B cell (primary cell): ENCODE data around the gene TLX2. TPM values are rescaled to one million over a fixed set of nuclear protein-coding genes. Genes with fewer than 3 reads are reported as not detected.

Experiments
- ATAC-seq: fragments of 200-7000 bp; cut with Tn5 transposase; one replicate; pipeline ENCODE4 v1.10.0; 2021; ENCODE audit warnings: low read depth, mild to moderate bottlenecking, moderate number of reproducible peaks, moderate library complexity
- CTCF ChIA-PET: fragments of 350-600 bp; sonication (Branson Sonifier 250); formaldehyde crosslinking; loops from one replicate; lab custom pipeline; 2021; ENCODE audit warnings: antibody characterized with exemption, inconsistent platforms; lab: Charles Lee
- POLR2A ChIA-PET: fragments of 350-600 bp; sonication (Branson Sonifier 250); formaldehyde crosslinking; loops from one replicate; lab custom pipeline; 2021; ENCODE audit warnings: antibody characterized with exemption; lab: Charles Lee
- DNase-seq: peaks from one replicate; pipeline ENCODE4 v3.0.0; 2013
- H2AFZ ChIP-seq: 2 replicates; pipeline ENCODE4 v1.6.1; 2012; ENCODE audit warnings: mild to moderate bottlenecking, low read depth, low read length; ENCODE audit not compliant: insufficient read depth, poor library complexity, severe bottlenecking
- H3K27ac ChIP-seq, 2 donors: 1 replicate in 1 of 2; 2 replicates in 1 of 2; pipeline ENCODE4 v1.5.1; 2012 to 2013; ENCODE audit warnings: low read length in 2 of 2, mild to moderate bottlenecking in 2 of 2, moderate library complexity in 1 of 2
- H3K27me3 ChIP-seq, 4 experiments: fragments of 200-600 bp in 1 of 4; sonication (generic) in 1 of 4; replicated peaks in 1 of 4; 1 replicate in 2 of 4; 2 replicates in 2 of 4; pipeline versions ENCODE4 v1.6.1 to v1.7.0; 2013 to 2016; ENCODE audit warnings: low read length in 3 of 4, mild to moderate bottlenecking in 2 of 4, mixed read lengths in 1 of 4, moderate library complexity in 1 of 4; ENCODE audit not compliant: insufficient read depth in 4 of 4, control insufficient read depth in 3 of 4; ENCODE audit errors: control extremely low read depth in 1 of 4
- H3K36me3 ChIP-seq, 2 experiments: replicated peaks in 1 of 2; 1 replicate in 1 of 2; 2 replicates in 1 of 2; pipeline versions ENCODE4 v1.6.1 to v1.7.1; 2013; ENCODE audit warnings: low read length in 1 of 2; ENCODE audit not compliant: insufficient read depth in 2 of 2, control insufficient read depth in 1 of 2; ENCODE audit errors: control extremely low read depth in 1 of 2, extremely low read depth in 1 of 2
- H3K4me1 ChIP-seq, 2 donors: fragments of 200-600 bp in 1 of 2; sonication (generic) in 1 of 2; 1 replicate in 1 of 2; 2 replicates in 1 of 2; pipeline versions ENCODE4 v1.5.1 to v1.6.1; 2013 to 2017; ENCODE audit warnings: low read length in 2 of 2; ENCODE audit not compliant: control insufficient read depth in 2 of 2, insufficient read depth in 2 of 2
- H3K4me2 ChIP-seq: replicated peaks from 2 replicates; pipeline ENCODE3; 2012; ENCODE audit warnings: mild to moderate bottlenecking, low read depth, low read length; ENCODE audit not compliant: poor library complexity, severe bottlenecking
- H3K4me3 ChIP-seq, 5 experiments: fragments of 200-600 bp in 1 of 5; sonication (generic) in 1 of 5; 1 replicate in 3 of 5; 2 replicates in 2 of 5; pipeline versions ENCODE4 v1.5.1 to v1.7.0; 2011 to 2016; ENCODE audit warnings: low read length in 4 of 5, mild to moderate bottlenecking in 4 of 5, low read depth in 2 of 5, control low read depth in 1 of 5, moderate library complexity in 1 of 5; ENCODE audit not compliant: insufficient read depth in 1 of 5; ENCODE audit errors: control extremely low read depth in 1 of 5, extremely low read depth in 1 of 5
- H3K79me2 ChIP-seq: fragments of 200-600 bp; sonication (generic); one replicate; pipeline ENCODE4 v1.6.0; 2016; ENCODE audit warnings: low read length; ENCODE audit not compliant: control insufficient read depth, insufficient read depth
- H3K9ac ChIP-seq: fragments of 200-600 bp; sonication (generic); 2 replicates; pipeline ENCODE4 v1.6.1; 2017; ENCODE audit warnings: mild to moderate bottlenecking, low read length, moderate library complexity
- H3K9me3 ChIP-seq, 3 donors: one replicate each; pipeline versions ENCODE4 v1.6.1 to v1.7.1; 2013; ENCODE audit warnings: low read length in 2 of 3; ENCODE audit not compliant: control insufficient read depth in 2 of 3, insufficient read depth in 1 of 3; ENCODE audit errors: control extremely low read depth in 1 of 3
- H4K20me1 ChIP-seq: 2 replicates; pipeline ENCODE4 v1.6.0; 2012; ENCODE audit warnings: mild to moderate bottlenecking, low read length; ENCODE audit not compliant: insufficient read depth, control insufficient read depth, poor library complexity, severe bottlenecking
- H3K27ac Mint-ChIP-seq: one replicate; pipeline ENCODE4 v1.8.0; 2021; ENCODE audit warnings: mixed read lengths
- H3K27me3 Mint-ChIP-seq: one replicate; pipeline ENCODE4 v1.8.0; 2021; ENCODE audit warnings: mixed read lengths
- H3K4me1 Mint-ChIP-seq: one replicate; pipeline ENCODE4 v1.8.0; 2021; ENCODE audit warnings: mixed read lengths
- H3K4me3 Mint-ChIP-seq: one replicate; pipeline ENCODE4 v1.8.0; 2021; ENCODE audit warnings: mixed read lengths
- H3K9me3 Mint-ChIP-seq: one replicate; pipeline ENCODE4 v1.8.0; 2022; ENCODE audit warnings: mixed read lengths; ENCODE audit not compliant: insufficient read depth
- EZH2 ChIP-seq: IDR thresholded peaks from 2 replicates; pipeline ENCODE4 v1.6.1; 2012; ENCODE audit warnings: borderline replicate concordance, low read depth, mild to moderate bottlenecking, moderate library complexity, low read length; ENCODE audit not compliant: insufficient read depth, poor library complexity, severe bottlenecking
- WGBS: methylation state at CpG from one replicate; pipeline ENCODE4 v1.1.5; 2013; ENCODE audit warnings: missing lambda C conversion rate; ENCODE audit not compliant: insufficient coverage; 5-methylcytosine and 5-hydroxymethylcytosine counted together
- intact Hi-C: fragments of 100-400 bp; cut with micrococcal nuclease; formaldehyde crosslinking; loops from one replicate; pipeline ENCODE4 v1.10.0; 2022
- polyA plus RNA-seq: library from polyadenylated mRNA; depleted of rRNA; stranded (reverse); fragments of >200 nt; gene quantifications from 2 replicates; pipeline ENCODE4 v1.2.3, GENCODE V29; 2012
- total RNA-seq, 2 donors: library from RNA; stranded (reverse); fragments of 120-200 nt in 1 of 2; gene quantifications; 1 replicate in 1 of 2; 2 replicates in 1 of 2; pipeline versions ENCODE4 v1.2.3 to v1.2.4, GENCODE V29; 2013 to 2022
- TF ChIP-seq, protein P1 (sequence below): fragments of 200-600 bp; IDR thresholded peaks from one replicate; pipeline ENCODE4 v1.8.0; 2022; ENCODE audit warnings: antibody characterized with exemption, mild to moderate bottlenecking

Gene TLX2
- total and polyA plus RNA-seq, 2 donors (not counting 1 experiment from before 2014, with no cell fraction given), result 0.06 TPM; not detected in 1

DNA sequence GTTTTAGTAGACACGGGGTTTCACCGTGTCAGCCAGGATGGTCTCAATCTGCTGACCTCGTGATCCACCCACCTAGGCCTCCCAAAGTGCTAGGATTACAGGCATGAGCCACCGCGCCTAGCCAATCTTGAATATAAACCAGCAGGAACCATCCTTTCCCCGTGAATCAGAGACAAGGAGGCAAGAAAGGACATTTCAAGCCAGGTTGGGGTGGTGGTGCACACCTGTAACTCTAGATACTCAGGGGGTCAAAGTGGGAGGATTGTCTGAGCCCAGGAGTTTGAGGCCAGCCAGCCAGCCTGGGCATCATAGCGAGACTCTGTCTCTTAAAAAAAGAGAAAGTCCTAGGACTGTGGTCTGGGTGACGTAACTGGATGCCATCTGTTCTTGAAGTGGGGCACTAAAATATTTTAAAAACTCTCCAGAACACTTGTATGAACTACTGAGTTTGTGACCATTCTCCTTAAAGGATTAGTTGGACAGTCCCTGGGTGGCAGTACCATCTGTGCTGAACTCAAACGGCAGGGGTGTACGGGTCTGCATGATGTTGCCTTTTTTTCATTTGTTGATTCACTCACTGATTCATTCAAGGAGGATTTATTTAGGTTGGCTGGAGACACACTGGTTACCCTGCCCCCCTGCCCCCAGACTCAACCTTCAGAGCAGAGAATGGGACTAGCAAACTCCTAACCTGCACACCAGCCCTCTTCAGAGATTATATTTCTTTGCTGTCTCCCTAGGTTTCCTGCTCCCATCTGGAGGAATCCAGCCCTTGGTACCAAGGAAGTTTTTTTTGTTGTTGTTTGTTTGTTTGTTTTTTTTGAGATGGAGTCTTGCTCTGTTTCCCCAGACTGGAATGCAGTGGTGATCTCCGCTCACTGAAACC lies 2.9 kb upstream of the TLX2 start:
- H2AFZ ChIP-seq, result no peak overlapping the region
- H3K27ac Mint-ChIP-seq, result no peak overlapping the region
- no peak overlapping the region for H3K4me2 ChIP-seq
- H3K27me3 ChIP-seq, result peaks cover 0 to 59% (median 34%) of the 10 kb centered on the region in 4 experiments
- H3K4me1 Mint-ChIP-seq, result peaks cover 41% of the 10 kb centered on the region
- no peaks in the 10 kb centered on the region for H3K36me3 ChIP-seq
- DNase-seq (no peak), ATAC-seq (no peak)
- H3K9me3 Mint-ChIP-seq, result no peaks in the 10 kb centered on the region
- CTCF ChIA-PET, result interaction anchor here (0.6 to 8.1 kb wide), 4 partner anchors 16 to 77 kb away, joined by 3 to 111 read pairs (median 5); partner anchors contain the start of genes CCDC142 and TTC31
- peaks cover 0 to 28% (median 0%) of the 10 kb centered on the region in 3 donors for H3K9me3 ChIP-seq
- H3K79me2 ChIP-seq, result peaks cover 8% of the 10 kb centered on the region
- H3K27me3 Mint-ChIP-seq, result peaks cover 37% of the 10 kb centered on the region
- peaks cover 2% of the 10 kb centered on the region for H4K20me1 ChIP-seq
- no peak overlapping the region for H3K4me3 Mint-ChIP-seq
- no peak overlapping the region for H3K4me3 ChIP-seq
- H3K27ac ChIP-seq, result no peak overlapping the region
- TF ChIP-seq, protein P1, sequence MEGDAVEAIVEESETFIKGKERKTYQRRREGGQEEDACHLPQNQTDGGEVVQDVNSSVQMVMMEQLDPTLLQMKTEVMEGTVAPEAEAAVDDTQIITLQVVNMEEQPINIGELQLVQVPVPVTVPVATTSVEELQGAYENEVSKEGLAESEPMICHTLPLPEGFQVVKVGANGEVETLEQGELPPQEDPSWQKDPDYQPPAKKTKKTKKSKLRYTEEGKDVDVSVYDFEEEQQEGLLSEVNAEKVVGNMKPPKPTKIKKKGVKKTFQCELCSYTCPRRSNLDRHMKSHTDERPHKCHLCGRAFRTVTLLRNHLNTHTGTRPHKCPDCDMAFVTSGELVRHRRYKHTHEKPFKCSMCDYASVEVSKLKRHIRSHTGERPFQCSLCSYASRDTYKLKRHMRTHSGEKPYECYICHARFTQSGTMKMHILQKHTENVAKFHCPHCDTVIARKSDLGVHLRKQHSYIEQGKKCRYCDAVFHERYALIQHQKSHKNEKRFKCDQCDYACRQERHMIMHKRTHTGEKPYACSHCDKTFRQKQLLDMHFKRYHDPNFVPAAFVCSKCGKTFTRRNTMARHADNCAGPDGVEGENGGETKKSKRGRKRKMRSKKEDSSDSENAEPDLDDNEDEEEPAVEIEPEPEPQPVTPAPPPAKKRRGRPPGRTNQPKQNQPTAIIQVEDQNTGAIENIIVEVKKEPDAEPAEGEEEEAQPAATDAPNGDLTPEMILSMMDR, result no peak
- TF ChIP-seq EZH2, result no peak
- no peak overlapping the region for H3K9ac ChIP-seq
- intact Hi-C loops, result no loop called here
- H3K4me1 ChIP-seq, result peaks cover 47% of the 10 kb centered on the region in 2 donors
- POLR2A ChIA-PET, result no interaction called here
- 8% methylated on average over 4 of the region's 11 CpGs for WGBS
